ENCODE measurements around the gene COP1.

GRCh38 chr1:176090766-176091165 is 116.3 kb downstream of the COP1 start:
- TF ChIP-seq POLR2A (IDR thresholded peaks at IDR 0.05), result no peak
- TF ChIP-seq CTCF (IDR thresholded peaks at IDR 0.05), result no peak

Measured in uterus (tissue), 2 donors.